HEK293 (cell line): Measurements from ENCODE around the gene DCAF6.

Experiments
- CTCF ChIA-PET: fragments of 350-600 bp; formaldehyde crosslinking; extraction: SDS; loops from one replicate; lab custom pipeline; 2021; ENCODE audit warnings: antibody characterized with exemption; lab: Yijun Ruan, JAX
- POLR2A ChIA-PET: fragments of 300-600 bp; formaldehyde crosslinking; extraction: SDS; loops from one replicate; lab custom pipeline; 2020; ENCODE audit warnings: antibody characterized with exemption, inconsistent platforms; lab: Yijun Ruan, JAX
- H3K27ac ChIP-seq: fragments of 200-500 bp; sonication (Bioruptor generic); 2 replicates; pipeline ENCODE4 v1.5.1; 2014; ENCODE audit warnings: low read depth, low read length, control low read depth, inconsistent platforms; ENCODE audit errors: extremely low read depth
- H3K36me3 ChIP-seq, 2 experiments: fragments of 200-500 bp in 1 of 2; sonication (Bioruptor generic) in 1 of 2; 1 replicate in 1 of 2; 2 replicates in 1 of 2; pipeline ENCODE4 v1.5.1; 2014 to 2017; ENCODE audit warnings: inconsistent platforms in 2 of 2, low read length in 2 of 2; ENCODE audit not compliant: control insufficient read depth in 2 of 2, insufficient read depth in 1 of 2
- H3K4me1 ChIP-seq: fragments of 200-500 bp; sonication (Bioruptor generic); 2 replicates; pipeline ENCODE4 v1.5.1; 2014; ENCODE audit warnings: mild to moderate bottlenecking, low read length, inconsistent platforms; ENCODE audit not compliant: control insufficient read depth, insufficient read depth
- H3K4me3 ChIP-seq: 2 replicates; pipeline ENCODE4 v1.5.1; 2011; ENCODE audit warnings: low read depth, mild to moderate bottlenecking, control low read depth, low read length, moderate library complexity
- H3K9me3 ChIP-seq: fragments of 200-500 bp; sonication (Bioruptor generic); 2 replicates; pipeline ENCODE4 v1.5.1; 2014; ENCODE audit warnings: low read depth, low read length, inconsistent platforms; ENCODE audit not compliant: control insufficient read depth, insufficient read depth
- BCL11B ChIP-seq: fragments of 450-650 bp; formaldehyde crosslinking; IDR thresholded peaks from 2 replicates; pipeline ENCODE4 v1.5.1; 2016; ENCODE audit warnings: low read depth, missing biosample characterization, missing genetic modification characterization
- KLF8 ChIP-seq: fragments of 450-650 bp; formaldehyde crosslinking; IDR thresholded peaks from 2 replicates; pipeline ENCODE4 v1.5.1; 2016; ENCODE audit warnings: missing biosample characterization, missing genetic modification characterization
- MZF1 ChIP-seq: fragments of 450-650 bp; formaldehyde crosslinking; IDR thresholded peaks from 2 replicates; pipeline ENCODE4 v1.5.1; 2017; ENCODE audit warnings: missing biosample characterization, missing genetic modification characterization, borderline replicate concordance
- OVOL3 ChIP-seq: fragments of 450-650 bp; formaldehyde crosslinking; IDR thresholded peaks from 2 replicates; pipeline ENCODE4 v1.5.1; 2016; ENCODE audit warnings: missing biosample characterization, missing genetic modification characterization
- PRDM6 ChIP-seq: fragments of 450-650 bp; formaldehyde crosslinking; IDR thresholded peaks from 2 replicates; pipeline ENCODE4 v1.5.1; 2017; ENCODE audit warnings: missing biosample characterization, missing genetic modification characterization
- SP3 ChIP-seq: fragments of 450-650 bp; formaldehyde crosslinking; IDR thresholded peaks from 2 replicates; pipeline ENCODE4 v1.5.1; 2016; ENCODE audit warnings: missing biosample characterization, missing genetic modification characterization
- ZBTB1 ChIP-seq: fragments of 450-650 bp; formaldehyde crosslinking; IDR thresholded peaks from 2 replicates; pipeline ENCODE4 v1.5.1; 2016; ENCODE audit warnings: missing biosample characterization, missing genetic modification characterization
- ZBTB48 ChIP-seq: fragments of 450-650 bp; formaldehyde crosslinking; IDR thresholded peaks from 2 replicates; pipeline ENCODE4 v1.5.1; 2016; ENCODE audit warnings: missing biosample characterization, missing genetic modification characterization
- ZBTB7A ChIP-seq: fragments of 450-650 bp; formaldehyde crosslinking; IDR thresholded peaks from 2 replicates; pipeline ENCODE4 v1.5.1; 2016; ENCODE audit warnings: low read depth, missing biosample characterization, missing genetic modification characterization
- ZFP41 ChIP-seq: fragments of 450-650 bp; formaldehyde crosslinking; IDR thresholded peaks from 2 replicates; pipeline ENCODE4 v1.5.1; 2016; ENCODE audit warnings: missing biosample characterization, missing genetic modification characterization, borderline replicate concordance
- ZNF133 ChIP-seq: fragments of 450-650 bp; formaldehyde crosslinking; IDR thresholded peaks from 2 replicates; pipeline ENCODE4 v1.5.1; 2016; ENCODE audit warnings: missing biosample characterization, missing genetic modification characterization
- ZNF138 ChIP-seq: fragments of 450-650 bp; formaldehyde crosslinking; IDR thresholded peaks from 2 replicates; pipeline ENCODE4 v1.5.1; 2016; ENCODE audit warnings: missing biosample characterization, missing genetic modification characterization, borderline replicate concordance
- ZNF311 ChIP-seq: fragments of 450-650 bp; formaldehyde crosslinking; IDR thresholded peaks from 2 replicates; pipeline ENCODE4 v1.5.1; 2017; ENCODE audit warnings: missing biosample characterization, missing genetic modification characterization, borderline replicate concordance
- ZNF350 ChIP-seq: fragments of 450-650 bp; formaldehyde crosslinking; IDR thresholded peaks from 2 replicates; pipeline ENCODE4 v1.5.0; 2017; ENCODE audit warnings: missing biosample characterization, mild to moderate bottlenecking, missing genetic modification characterization
- ZNF362 ChIP-seq: fragments of 450-650 bp; formaldehyde crosslinking; IDR thresholded peaks from 2 replicates; pipeline ENCODE4 v1.5.1; 2016; ENCODE audit warnings: missing biosample characterization, missing genetic modification characterization
- ZNF391 ChIP-seq: fragments of 450-650 bp; formaldehyde crosslinking; IDR thresholded peaks from 2 replicates; pipeline ENCODE4 v1.5.1; 2016; ENCODE audit warnings: low read depth, missing biosample characterization, missing genetic modification characterization, borderline replicate concordance
- ZNF423 ChIP-seq: fragments of 450-650 bp; formaldehyde crosslinking; IDR thresholded peaks from 2 replicates; pipeline ENCODE4 v1.5.1; 2016; ENCODE audit warnings: missing biosample characterization, missing genetic modification characterization
- ZNF513 ChIP-seq: fragments of 450-650 bp; IDR thresholded peaks from 2 replicates; pipeline ENCODE4 v1.5.1; 2018; ENCODE audit warnings: missing biosample characterization, missing genetic modification characterization
- ZNF521 ChIP-seq: fragments of 450-650 bp; formaldehyde crosslinking; IDR thresholded peaks from 2 replicates; pipeline ENCODE4 v1.5.1; 2017; ENCODE audit warnings: missing biosample characterization, mild to moderate bottlenecking, missing genetic modification characterization
- ZNF629 ChIP-seq: fragments of 450-650 bp; formaldehyde crosslinking; IDR thresholded peaks from 2 replicates; pipeline ENCODE4 v1.5.1; 2017; ENCODE audit warnings: missing biosample characterization, missing genetic modification characterization
- TF ChIP-seq, protein P1 (sequence below): fragments of 450-650 bp; formaldehyde crosslinking; IDR thresholded peaks from 2 replicates; pipeline ENCODE4 v1.5.1; 2016; ENCODE audit warnings: missing biosample characterization, missing genetic modification characterization

The DCAF6 gene

GRCh38 chr1:167993720-167994119 lies 57.2 kb downstream of the DCAF6 start:
- TF ChIP-seq PRDM6 (tag by site-specific recombination) (peak; percentile 27; the same call in 1 of the 2 replicates), BCL11B (tag by site-specific recombination) (peak; percentile 67; the same call in 1 of the 2 replicates), ZNF513 (tag by site-specific recombination) (no peak), ZFP41 (tag by site-specific recombination) (no peak), OVOL3 (tag by site-specific recombination) (no peak), ZNF133 (tag by site-specific recombination) (no peak), KLF8 (tag by site-specific recombination) (no peak), ZNF138 (tag by site-specific recombination) (no peak), ZBTB1 (tag by site-specific recombination) (no peak), ZNF391 (tag by site-specific recombination) (no peak), MZF1 (tag by site-specific recombination) (no peak)
- ChIA-PET POLR2A (no interaction called here), CTCF (interaction anchor here (0.6 kb wide), 1 partner anchor 466 kb away, joined by 3 read pairs; no protein-coding TSS in a partner anchor)
- peaks cover 8 to 32% of the 10 kb centered on the region in 2 experiments; a peak in 2 of 3 replicates for H3K36me3 ChIP-seq
- no peak overlapping the region for H3K4me3 ChIP-seq
- H3K9me3 ChIP-seq = no peaks in the 10 kb centered on the region
- no peak overlapping the region for H3K27ac ChIP-seq
- no peaks in the 10 kb centered on the region for H3K4me1 ChIP-seq

GRCh38 chr1:167994560-167994959 lies 58.1 kb downstream of the DCAF6 start:
- no peak for TF ChIP-seq ZBTB48 (tag by site-specific recombination)
- TF ChIP-seq ZNF350 (tag by site-specific recombination) = no peak
- TF ChIP-seq ZNF311 (tag by site-specific recombination) = no peak
- TF ChIP-seq, protein P1, sequence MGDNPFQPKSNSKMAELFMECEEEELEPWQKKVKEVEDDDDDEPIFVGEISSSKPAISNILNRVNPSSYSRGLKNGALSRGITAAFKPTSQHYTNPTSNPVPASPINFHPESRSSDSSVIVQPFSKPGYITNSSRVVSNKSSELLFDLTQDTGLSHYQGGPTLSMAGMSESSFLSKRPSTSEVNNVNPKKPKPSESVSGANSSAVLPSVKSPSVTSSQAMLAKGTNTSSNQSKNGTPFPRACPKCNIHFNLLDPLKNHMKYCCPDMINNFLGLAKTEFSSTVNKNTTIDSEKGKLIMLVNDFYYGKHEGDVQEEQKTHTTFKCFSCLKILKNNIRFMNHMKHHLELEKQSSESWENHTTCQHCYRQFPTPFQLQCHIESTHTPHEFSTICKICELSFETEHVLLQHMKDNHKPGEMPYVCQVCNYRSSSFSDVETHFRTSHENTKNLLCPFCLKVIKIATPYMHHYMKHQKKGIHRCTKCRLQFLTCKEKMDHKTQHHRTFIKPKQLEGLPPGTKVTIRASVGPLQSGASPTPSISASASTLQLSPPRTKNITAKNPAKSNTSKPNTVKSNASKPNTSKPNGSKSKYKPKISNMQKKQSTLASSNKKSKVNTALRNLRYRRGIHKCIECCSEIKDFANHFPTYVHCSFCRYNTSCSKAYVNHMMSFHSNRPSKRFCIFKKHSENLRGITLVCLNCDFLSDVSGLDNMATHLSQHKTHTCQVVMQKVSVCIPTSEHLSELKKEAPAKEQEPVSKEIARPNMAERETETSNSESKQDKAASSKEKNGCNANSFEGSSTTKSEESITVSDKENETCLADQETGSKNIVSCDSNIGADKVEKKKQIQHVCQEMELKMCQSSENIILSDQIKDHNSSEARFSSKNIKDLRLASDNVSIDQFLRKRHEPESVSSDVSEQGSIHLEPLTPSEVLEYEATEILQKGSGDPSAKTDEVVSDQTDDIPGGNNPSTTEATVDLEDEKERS = no peak
- no peak for TF ChIP-seq ZNF362 (tag by site-specific recombination)
- no peak for TF ChIP-seq ZBTB7A (tag by site-specific recombination)
- TF ChIP-seq SP3 (tag by site-specific recombination) = no peak
- TF ChIP-seq ZNF521 = no peak
- TF ChIP-seq ZNF629 = no peak
- no peak for TF ChIP-seq ZNF423
- no peak overlapping the region for H3K27ac ChIP-seq
- no peak overlapping the region for H3K4me3 ChIP-seq
- CTCF ChIA-PET = no interaction called here
- H3K4me1 ChIP-seq = no peaks in the 10 kb centered on the region
- POLR2A ChIA-PET = no interaction called here
- peaks cover 8 to 32% of the 10 kb centered on the region in 2 experiments; a peak in 2 of 3 replicates for H3K36me3 ChIP-seq
- H3K9me3 ChIP-seq = no peaks in the 10 kb centered on the region
